GM12878 (cell line): ENCODE results near the gene PLD4. TPM values are rescaled to one million over a fixed set of nuclear protein-coding genes. Genes with fewer than 3 reads are reported as not detected.
"Not testable (repeated sequence)": the region's sequence is repeated elsewhere in the genome, so short reads cannot be mapped to it uniquely, and the experiment has no call there.

Experiments
- ATAC-seq: fragments of 200-7000 bp; cut with Tn5 transposase; 3 replicates; pipeline ENCODE4 v1.9.1; 2020; ENCODE audit warnings: mild to moderate bottlenecking, moderate library complexity
- BruUV-seq: library from RNA; stranded (reverse); fragments of 400-500 nt; replicated peaks from 2 replicates; lab custom pipeline; 2021; lab: Mats Ljungman, UMichigan
- CTCF ChIA-PET: fragments of 300-600 bp; sonication (Branson Sonifier 250); formaldehyde crosslinking; extraction: SDS; loops from one replicate; lab custom pipeline; 2021; ENCODE audit warnings: inconsistent platforms; lab: Yijun Ruan, JAX
- POLR2A ChIA-PET: fragments of 350-600 bp; formaldehyde crosslinking; extraction: SDS; loops from one replicate; lab custom pipeline; 2021; ENCODE audit warnings: inconsistent platforms; lab: Charles Lee
- RAD21 ChIA-PET: fragments of 300-600 bp; sonication (Branson Sonifier 250); formaldehyde crosslinking; loops from one replicate; lab custom pipeline; 2023; ENCODE audit warnings: antibody characterized with exemption; ENCODE audit not compliant: unreplicated experiment; lab: Charles Lee
- SMC1A ChIA-PET: fragments of 300-600 bp; sonication (Branson Sonifier 250); formaldehyde crosslinking; loops from one replicate; lab custom pipeline; 2023; ENCODE audit not compliant: unreplicated experiment, uncharacterized antibody; lab: Charles Lee
- DNase-seq: peaks from one replicate; pipeline ENCODE4 v3.0.0-alpha.2; 2011; ENCODE audit warnings: low read depth, low spot score
- FAIRE-seq: peaks from 3 replicates; lab custom pipeline; 2011; peaks lifted over from hg19 to GRCh38; lab: Jason Lieb, UNC
- H2AFZ ChIP-seq: 2 replicates; pipeline ENCODE4 v1.6.0; 2011; ENCODE audit warnings: low read depth, low read length, control low read depth; ENCODE audit not compliant: control insufficient read depth
- H3K27ac ChIP-seq: 2 replicates; pipeline ENCODE4 v1.5.1; 2011; ENCODE audit warnings: control low read depth; ENCODE audit not compliant: control insufficient read depth, insufficient read depth
- H3K27me3 ChIP-seq, 2 experiments: replicated peaks in 1 of 2; 2 replicates each; pipeline versions ENCODE4 v1.6.0 to v1.6.1; 2011; ENCODE audit warnings: low read length in 1 of 2; ENCODE audit not compliant: control insufficient read depth in 2 of 2, insufficient read depth in 2 of 2
- H3K36me3 ChIP-seq, 2 experiments: 2 replicates each; pipeline ENCODE4 v1.5.1; 2011; ENCODE audit warnings: low read length in 1 of 2; ENCODE audit not compliant: control insufficient read depth in 2 of 2, insufficient read depth in 2 of 2
- H3K4me1 ChIP-seq: 2 replicates; pipeline ENCODE4 v1.6.1; 2011; ENCODE audit warnings: mild to moderate bottlenecking, low read length, moderate library complexity, mixed read lengths; ENCODE audit not compliant: control insufficient read depth, insufficient read depth
- H3K4me2 ChIP-seq: 2 replicates; pipeline ENCODE4 v1.6.0; 2011; ENCODE audit warnings: control low read depth; ENCODE audit not compliant: control insufficient read depth, insufficient read depth
- H3K4me3 ChIP-seq: fragments of 200-600 bp; sonication (generic); 2 replicates; pipeline ENCODE4 v1.5.1; 2016
- H3K79me2 ChIP-seq: 2 replicates; pipeline ENCODE4 v1.6.0; 2011; ENCODE audit warnings: low read length; ENCODE audit not compliant: control insufficient read depth, insufficient read depth
- H3K9ac ChIP-seq: 2 replicates; pipeline ENCODE4 v1.8.0; 2011; ENCODE audit warnings: low read length, control low read depth, mixed read lengths; ENCODE audit not compliant: control insufficient read depth, insufficient read depth
- H3K9me3 ChIP-seq: replicated peaks from 3 replicates; pipeline ENCODE4 v1.5.1; 2011; ENCODE audit warnings: mild to moderate bottlenecking, low read length; ENCODE audit not compliant: control insufficient read depth, insufficient read depth
- H4K20me1 ChIP-seq: 2 replicates; pipeline ENCODE4 v1.6.0; 2011; ENCODE audit not compliant: control insufficient read depth, insufficient read depth
- WGBS: methylation state at CpG from one replicate; pipeline ENCODE4 v1.1.6; 2016; ENCODE audit warnings: low lambda C conversion rate; ENCODE audit not compliant: insufficient replicate concordance, insufficient coverage; ENCODE audit errors: missing lambda C conversion rate; 5-methylcytosine and 5-hydroxymethylcytosine counted together
- in situ Hi-C: fragments of 300-500 bp; cut with MboI; formaldehyde crosslinking; loops from 9 replicates; pipeline ENCODE4 v1.14.3; 2018; ENCODE audit warnings: mixed read lengths
- intact Hi-C: fragments of 100-400 bp; cut with micrococcal nuclease; formaldehyde crosslinking; loops from one replicate; pipeline ENCODE4 v1.14.2; 2022; ENCODE audit not compliant: unreplicated experiment
- polyA plus RNA-seq, 11 experiments: library from polyadenylated mRNA; depleted of rRNA in 4 of 11; unstranded in 6 of 11; stranded (reverse) in 5 of 11; fragments of >200 nt; fragmentation: Nextera tagmentation in 4 of 11; fragmentation: Illumina TruSeq in 1 of 11; extraction: Ambion mirVana in 4 of 11; extraction: Trizol in 1 of 11; gene quantifications; 1 replicate in 1 of 11; 2 replicates in 10 of 11; pipeline versions ENCODE4 v1.2.1 to v1.2.3, GENCODE V29; 2011 to 2016; ENCODE audit warnings: inconsistent platforms in 2 of 11, missing spikeins in 2 of 11, low read depth in 1 of 11
- total RNA-seq, 4 experiments: library from RNA; depleted of rRNA in 3 of 4; stranded (reverse); fragments of >200 nt in 3 of 4; fragmentation: Illumina TruSeq in 1 of 4; extraction: Trizol in 1 of 4; gene quantifications; 2 replicates each; pipeline versions ENCODE4 v1.2.1 to v1.2.3, GENCODE V29; 2013 to 2021
- TF ChIP-seq, protein P1 (sequence below): fragments of 450-650 bp; IDR thresholded peaks from 2 replicates; pipeline ENCODE4 v1.6.1; 2016; ENCODE audit warnings: mild to moderate bottlenecking, moderate library complexity, borderline replicate concordance
- TF ChIP-seq, protein P2 (sequence below): fragments of 450-650 bp; IDR thresholded peaks from 2 replicates; pipeline ENCODE4 v1.6.1; 2017; ENCODE audit warnings: mild to moderate bottlenecking

Gene PLD4
- total and polyA plus RNA-seq, 10 of the 15 experiments (the other 5 are each of a cell fraction or from before 2014, with no cell fraction given) = 0.20 to 57.7 (median 9.9) TPM

DNA sequence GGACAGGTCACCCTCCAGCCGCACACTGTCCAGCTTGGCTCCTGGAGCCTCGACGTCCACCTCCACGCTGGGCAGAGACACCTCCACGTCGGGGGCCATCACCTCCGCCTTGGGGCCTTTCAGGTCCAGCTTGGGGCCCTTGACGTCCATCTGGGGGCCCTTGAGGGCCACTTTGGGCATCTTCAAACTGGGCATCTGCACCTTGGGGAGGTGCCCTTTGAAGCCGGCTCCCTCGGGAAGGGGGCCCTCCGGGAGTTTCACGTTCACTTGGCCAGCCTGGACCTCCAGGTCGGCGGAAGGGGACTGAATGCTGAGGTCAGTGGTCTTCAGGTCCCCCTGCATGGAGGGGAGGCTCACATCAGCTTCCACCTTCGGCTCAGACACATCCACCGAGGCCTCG, 25.3 kb downstream of the PLD4 start (continued):
- TF ChIP-seq, protein P1, sequence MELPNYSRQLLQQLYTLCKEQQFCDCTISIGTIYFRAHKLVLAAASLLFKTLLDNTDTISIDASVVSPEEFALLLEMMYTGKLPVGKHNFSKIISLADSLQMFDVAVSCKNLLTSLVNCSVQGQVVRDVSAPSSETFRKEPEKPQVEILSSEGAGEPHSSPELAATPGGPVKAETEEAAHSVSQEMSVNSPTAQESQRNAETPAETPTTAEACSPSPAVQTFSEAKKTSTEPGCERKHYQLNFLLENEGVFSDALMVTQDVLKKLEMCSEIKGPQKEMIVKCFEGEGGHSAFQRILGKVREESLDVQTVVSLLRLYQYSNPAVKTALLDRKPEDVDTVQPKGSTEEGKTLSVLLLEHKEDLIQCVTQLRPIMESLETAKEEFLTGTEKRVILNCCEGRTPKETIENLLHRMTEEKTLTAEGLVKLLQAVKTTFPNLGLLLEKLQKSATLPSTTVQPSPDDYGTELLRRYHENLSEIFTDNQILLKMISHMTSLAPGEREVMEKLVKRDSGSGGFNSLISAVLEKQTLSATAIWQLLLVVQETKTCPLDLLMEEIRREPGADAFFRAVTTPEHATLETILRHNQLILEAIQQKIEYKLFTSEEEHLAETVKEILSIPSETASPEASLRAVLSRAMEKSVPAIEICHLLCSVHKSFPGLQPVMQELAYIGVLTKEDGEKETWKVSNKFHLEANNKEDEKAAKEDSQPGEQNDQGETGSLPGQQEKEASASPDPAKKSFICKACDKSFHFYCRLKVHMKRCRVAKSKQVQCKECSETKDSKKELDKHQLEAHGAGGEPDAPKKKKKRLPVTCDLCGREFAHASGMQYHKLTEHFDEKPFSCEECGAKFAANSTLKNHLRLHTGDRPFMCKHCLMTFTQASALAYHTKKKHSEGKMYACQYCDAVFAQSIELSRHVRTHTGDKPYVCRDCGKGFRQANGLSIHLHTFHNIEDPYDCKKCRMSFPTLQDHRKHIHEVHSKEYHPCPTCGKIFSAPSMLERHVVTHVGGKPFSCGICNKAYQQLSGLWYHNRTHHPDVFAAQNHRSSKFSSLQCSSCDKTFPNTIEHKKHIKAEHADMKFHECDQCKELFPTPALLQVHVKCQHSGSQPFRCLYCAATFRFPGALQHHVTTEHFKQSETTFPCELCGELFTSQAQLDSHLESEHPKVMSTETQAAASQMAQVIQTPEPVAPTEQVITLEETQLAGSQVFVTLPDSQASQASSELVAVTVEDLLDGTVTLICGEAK = no peak
- TF ChIP-seq, protein P2, sequence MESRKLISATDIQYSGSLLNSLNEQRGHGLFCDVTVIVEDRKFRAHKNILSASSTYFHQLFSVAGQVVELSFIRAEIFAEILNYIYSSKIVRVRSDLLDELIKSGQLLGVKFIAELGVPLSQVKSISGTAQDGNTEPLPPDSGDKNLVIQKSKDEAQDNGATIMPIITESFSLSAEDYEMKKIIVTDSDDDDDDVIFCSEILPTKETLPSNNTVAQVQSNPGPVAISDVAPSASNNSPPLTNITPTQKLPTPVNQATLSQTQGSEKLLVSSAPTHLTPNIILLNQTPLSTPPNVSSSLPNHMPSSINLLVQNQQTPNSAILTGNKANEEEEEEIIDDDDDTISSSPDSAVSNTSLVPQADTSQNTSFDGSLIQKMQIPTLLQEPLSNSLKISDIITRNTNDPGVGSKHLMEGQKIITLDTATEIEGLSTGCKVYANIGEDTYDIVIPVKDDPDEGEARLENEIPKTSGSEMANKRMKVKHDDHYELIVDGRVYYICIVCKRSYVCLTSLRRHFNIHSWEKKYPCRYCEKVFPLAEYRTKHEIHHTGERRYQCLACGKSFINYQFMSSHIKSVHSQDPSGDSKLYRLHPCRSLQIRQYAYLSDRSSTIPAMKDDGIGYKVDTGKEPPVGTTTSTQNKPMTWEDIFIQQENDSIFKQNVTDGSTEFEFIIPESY = no peak

DNA sequence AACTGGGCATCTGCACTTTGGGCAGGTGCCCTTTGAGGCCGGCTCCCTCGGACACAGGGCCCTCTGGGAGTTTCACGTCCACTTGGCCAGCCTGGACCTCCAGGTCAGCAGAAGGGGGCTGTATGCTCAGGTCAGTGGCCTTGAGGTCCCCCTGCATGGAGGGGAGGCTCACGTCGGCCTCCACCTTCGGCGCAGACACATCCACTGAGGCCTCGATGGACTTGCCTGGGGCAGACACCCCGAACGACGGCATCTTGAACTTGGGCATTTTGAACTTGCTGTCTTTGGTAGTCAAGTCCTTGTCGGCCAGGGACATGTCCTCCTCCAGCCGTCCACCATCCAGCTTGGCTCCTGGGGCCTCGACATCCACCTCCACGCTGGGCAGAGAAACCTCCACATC, 26.0 kb downstream of the PLD4 start:
- POLR2A ChIA-PET, ATAC-seq, H3K27ac ChIP-seq, H3K4me3 ChIP-seq, H3K36me3 ChIP-seq, DNase-seq, H3K79me2 ChIP-seq, intact Hi-C loops, RAD21 ChIA-PET, SMC1A ChIA-PET, H3K9ac ChIP-seq, CTCF ChIA-PET, FAIRE-seq, H3K4me1 ChIP-seq, BruUV-seq, in situ Hi-C loops, H3K27me3 ChIP-seq, H4K20me1 ChIP-seq, H3K9me3 ChIP-seq, H2AFZ ChIP-seq, H3K4me2 ChIP-seq: not testable (repeated sequence)
- 59% methylated on average over 7 of the region's 15 CpGs for WGBS

DNA sequence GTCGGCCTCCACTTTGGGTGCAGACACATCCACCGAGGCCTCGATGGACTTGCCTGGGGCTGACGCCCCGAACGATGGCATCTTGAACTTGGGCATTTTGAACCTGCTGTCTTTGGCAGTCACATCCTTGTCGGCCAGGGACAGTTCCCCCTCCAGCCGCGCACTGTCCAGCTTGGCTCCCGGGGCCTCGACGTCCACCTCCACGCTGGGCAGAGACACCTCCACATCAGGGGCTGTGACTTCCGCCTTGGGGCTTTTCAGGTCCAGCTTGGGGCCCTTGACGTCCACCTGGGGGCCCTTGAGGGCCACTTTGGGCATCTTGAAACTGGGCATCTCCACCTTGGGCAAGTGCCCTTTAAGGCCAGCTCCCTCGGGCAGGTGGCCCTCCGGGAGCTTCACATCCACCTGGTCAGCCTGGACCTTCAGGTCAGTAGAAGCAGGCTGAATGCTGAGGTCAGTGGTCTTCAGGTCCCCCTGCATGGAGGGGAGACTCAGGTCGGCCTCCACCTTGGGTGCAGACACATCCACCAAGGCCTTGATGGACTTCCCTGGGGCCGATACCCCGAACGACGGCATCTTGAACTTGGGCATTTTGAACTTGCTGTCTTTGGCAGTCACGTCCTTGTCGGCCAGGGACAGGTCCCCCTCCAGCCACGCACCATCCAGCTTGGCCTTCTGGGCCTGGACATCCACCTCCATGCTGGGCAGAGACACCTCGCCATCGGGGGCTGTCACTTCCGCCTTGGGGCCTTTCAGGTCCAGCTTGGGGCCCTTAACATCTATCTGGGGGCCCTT, 27.4 kb downstream of the PLD4 start:
- CTCF ChIA-PET, FAIRE-seq, H4K20me1 ChIP-seq, H3K27ac ChIP-seq, H3K27me3 ChIP-seq, in situ Hi-C loops, H3K9me3 ChIP-seq, DNase-seq, H3K4me1 ChIP-seq, H3K36me3 ChIP-seq, intact Hi-C loops, H2AFZ ChIP-seq, BruUV-seq, H3K79me2 ChIP-seq, POLR2A ChIA-PET, H3K9ac ChIP-seq, H3K4me3 ChIP-seq, RAD21 ChIA-PET, ATAC-seq, H3K4me2 ChIP-seq, SMC1A ChIA-PET: not testable (repeated sequence)
- 53% methylated on average over 26 of the region's 28 CpGs for WGBS
